ENCODE results near the gene WDTC1. TPM values are rescaled to one million over a fixed set of nuclear protein-coding genes. Genes with fewer than 3 reads are reported as not detected.

Gene WDTC1
- total RNA-seq, 4 donors from 2014 or later: 40.0 to 75.5 (median 49.9) TPM

- no peak for TF ChIP-seq POLR2A (IDR thresholded peaks at IDR 0.05)
- no peak for TF ChIP-seq EP300 (IDR thresholded peaks at IDR 0.05)
- Histone ChIP-seq H3K27ac (no peak overlapping the region), H3K4me1 (peaks cover 0 to 71% (median 11%) of the 10 kb centered on the region in 3 donors), H3K36me3 (peaks cover 0 to 87% of the 10 kb centered on the region in 2 donors), H3K9me3 (no peaks in the 10 kb centered on the region), H3K27me3 (no peaks in the 10 kb centered on the region), H3K4me3 (no peak overlapping the region)
- no peak for ATAC-seq
- WGBS, 2 donors (ENCODE audit: low coverage in 1 of 2): 70 to 71% methylated on average over 3 to 5 of the region's 5 CpGs
Measured at GRCh38 chr1:27327964-27328363, 93.5 kb downstream of the WDTC1 start.

- Histone ChIP-seq H3K9me3 (no peaks in the 10 kb centered on the region), H3K4me1 (peaks cover 0 to 45% (median 0%) of the 10 kb centered on the region in 3 donors), H3K27me3 (no peaks in the 10 kb centered on the region), H3K4me3 (no peak overlapping the region), H3K27ac (no peak overlapping the region), H3K36me3 (peaks cover 0 to 96% of the 10 kb centered on the region in 2 donors)
- no peak for ATAC-seq
- TF ChIP-seq POLR2AphosphoS5 (IDR thresholded peaks at IDR 0.05) (no peak), POLR2A (IDR thresholded peaks at IDR 0.05) (no peak), EP300 (IDR thresholded peaks at IDR 0.05) (no peak)
- TF ChIP-seq, protein P1, sequence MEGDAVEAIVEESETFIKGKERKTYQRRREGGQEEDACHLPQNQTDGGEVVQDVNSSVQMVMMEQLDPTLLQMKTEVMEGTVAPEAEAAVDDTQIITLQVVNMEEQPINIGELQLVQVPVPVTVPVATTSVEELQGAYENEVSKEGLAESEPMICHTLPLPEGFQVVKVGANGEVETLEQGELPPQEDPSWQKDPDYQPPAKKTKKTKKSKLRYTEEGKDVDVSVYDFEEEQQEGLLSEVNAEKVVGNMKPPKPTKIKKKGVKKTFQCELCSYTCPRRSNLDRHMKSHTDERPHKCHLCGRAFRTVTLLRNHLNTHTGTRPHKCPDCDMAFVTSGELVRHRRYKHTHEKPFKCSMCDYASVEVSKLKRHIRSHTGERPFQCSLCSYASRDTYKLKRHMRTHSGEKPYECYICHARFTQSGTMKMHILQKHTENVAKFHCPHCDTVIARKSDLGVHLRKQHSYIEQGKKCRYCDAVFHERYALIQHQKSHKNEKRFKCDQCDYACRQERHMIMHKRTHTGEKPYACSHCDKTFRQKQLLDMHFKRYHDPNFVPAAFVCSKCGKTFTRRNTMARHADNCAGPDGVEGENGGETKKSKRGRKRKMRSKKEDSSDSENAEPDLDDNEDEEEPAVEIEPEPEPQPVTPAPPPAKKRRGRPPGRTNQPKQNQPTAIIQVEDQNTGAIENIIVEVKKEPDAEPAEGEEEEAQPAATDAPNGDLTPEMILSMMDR (IDR thresholded peaks at IDR 0.05): no peak
- 50 to 100% methylated on average over 1 of the region's 8 CpGs for WGBS, 2 donors (ENCODE audit: low coverage in 1 of 2)
Measured at GRCh38 chr1:27330786-27331185, 96.4 kb downstream of the WDTC1 start.

GRCh38 chr1:27331426-27331825 lies 97.0 kb downstream of the WDTC1 start:
- TF ChIP-seq EP300 (IDR thresholded peaks at IDR 0.05) (no peak), POLR2A (IDR thresholded peaks at IDR 0.05) (no peak)
- TF ChIP-seq, protein P1 (IDR thresholded peaks at IDR 0.05): no peak
- H3K4me3 ChIP-seq: no peak overlapping the region
- no peaks in the 10 kb centered on the region for H3K27me3 ChIP-seq
- no peak overlapping the region for H3K27ac ChIP-seq
- no peaks in the 10 kb centered on the region for H3K9me3 ChIP-seq
- WGBS, 2 donors (ENCODE audit: low coverage in 1 of 2): no CpG with 5 or more reads among the region's 3 CpGs
- peaks cover 0 to 96% of the 10 kb centered on the region in 2 donors for H3K36me3 ChIP-seq
- H3K4me1 ChIP-seq: peaks cover 0 to 38% (median 0%) of the 10 kb centered on the region in 3 donors
- no peak for ATAC-seq

DNA sequence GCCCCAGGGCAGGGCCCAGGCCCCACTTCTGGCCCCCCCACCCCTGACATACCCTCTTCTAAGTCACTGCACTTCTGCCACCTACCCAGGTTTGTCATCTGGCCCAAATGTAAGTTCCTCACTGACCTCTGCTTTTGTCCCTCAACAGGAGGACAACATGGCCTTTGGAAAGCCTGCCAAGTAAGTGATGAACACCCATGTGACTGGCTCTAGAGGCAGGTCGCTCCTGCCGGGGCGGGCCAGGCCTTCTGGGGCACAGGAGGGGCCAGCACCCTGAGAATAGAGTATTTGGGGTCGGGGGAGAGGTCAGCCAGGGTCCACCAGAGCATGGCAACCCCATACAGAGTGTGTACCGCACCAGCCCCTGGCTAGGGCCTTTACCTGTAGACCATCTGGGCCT lies 97.5 kb downstream of the WDTC1 start:
- WGBS, 2 donors (ENCODE audit: low coverage in 1 of 2): no CpG with 5 or more reads among the region's 5 CpGs
- Histone ChIP-seq H3K4me3 (no peak overlapping the region), H3K36me3 (peaks cover 0 to 96% of the 10 kb centered on the region in 2 donors), H3K27ac (no peak overlapping the region), H3K9me3 (no peaks in the 10 kb centered on the region), H3K27me3 (no peaks in the 10 kb centered on the region), H3K4me1 (peaks cover 0 to 33% (median 0%) of the 10 kb centered on the region in 3 donors)
- no peak for ATAC-seq
- TF ChIP-seq EP300 (IDR thresholded peaks at IDR 0.05) (no peak), POLR2A (IDR thresholded peaks at IDR 0.05) (no peak), POLR2AphosphoS5 (IDR thresholded peaks at IDR 0.05) (no peak)
- TF ChIP-seq, protein P1 (IDR thresholded peaks at IDR 0.05): no peak

DNA sequence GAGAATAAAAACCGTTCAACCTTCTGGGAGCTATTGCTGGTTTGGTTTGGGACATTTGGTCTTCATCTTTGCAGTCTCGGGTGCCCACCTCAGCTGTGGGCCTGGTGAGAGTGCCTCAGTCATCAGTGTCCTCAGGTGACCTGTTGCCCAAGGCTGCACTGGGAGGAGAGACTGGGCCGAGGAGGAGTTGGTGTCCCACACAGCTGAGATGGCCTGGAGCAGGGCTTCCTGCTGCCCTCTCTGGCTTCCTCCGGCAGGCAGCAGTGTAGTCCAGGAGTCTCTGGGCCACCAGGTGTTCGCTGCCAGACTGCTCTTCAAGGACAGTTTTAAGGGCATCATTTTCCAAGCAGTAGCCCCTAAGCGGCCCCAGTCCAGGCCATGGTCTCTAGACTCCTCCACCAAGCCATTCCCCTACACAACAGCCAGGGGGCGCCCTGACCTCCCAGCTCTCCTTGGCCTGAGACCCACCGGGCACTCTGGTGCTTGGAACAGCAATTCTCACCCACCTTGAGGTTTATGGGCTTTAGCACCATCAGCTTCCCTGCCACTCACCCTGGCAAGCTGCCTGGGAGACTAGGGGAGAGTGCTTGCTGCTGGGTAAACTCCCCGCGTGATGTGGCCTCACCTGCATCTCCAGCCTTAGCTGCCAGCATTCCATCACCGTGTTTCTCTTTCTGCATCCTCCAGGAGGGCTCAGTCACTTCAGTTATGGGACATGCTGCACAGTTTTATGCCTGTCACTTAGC lies 98.3 kb downstream of the WDTC1 start:
- TF ChIP-seq, protein P1 (IDR thresholded peaks at IDR 0.05): peak in 3 of 4 experiments; percentile 68 to 88 (median 68)
- TF ChIP-seq POLR2AphosphoS5 (IDR thresholded peaks at IDR 0.05) (no peak), EP300 (IDR thresholded peaks at IDR 0.05) (no peak), POLR2A (IDR thresholded peaks at IDR 0.05) (no peak)
- Histone ChIP-seq H3K4me3 (no peak overlapping the region), H3K4me1 (peaks cover 0 to 25% (median 0%) of the 10 kb centered on the region in 3 donors), H3K27me3 (no peaks in the 10 kb centered on the region), H3K27ac (no peak overlapping the region), H3K36me3 (peaks cover 0 to 96% of the 10 kb centered on the region in 2 donors), H3K9me3 (no peaks in the 10 kb centered on the region)
- 53 to 58% methylated on average over 5 to 7 of the region's 11 CpGs for WGBS, 2 donors (ENCODE audit: low coverage in 1 of 2)
- ATAC-seq: peak; percentile 64

Data from gastroesophageal sphincter (tissue), 4 donors.